ENCODE data around the gene ZNF613.

DNA sequence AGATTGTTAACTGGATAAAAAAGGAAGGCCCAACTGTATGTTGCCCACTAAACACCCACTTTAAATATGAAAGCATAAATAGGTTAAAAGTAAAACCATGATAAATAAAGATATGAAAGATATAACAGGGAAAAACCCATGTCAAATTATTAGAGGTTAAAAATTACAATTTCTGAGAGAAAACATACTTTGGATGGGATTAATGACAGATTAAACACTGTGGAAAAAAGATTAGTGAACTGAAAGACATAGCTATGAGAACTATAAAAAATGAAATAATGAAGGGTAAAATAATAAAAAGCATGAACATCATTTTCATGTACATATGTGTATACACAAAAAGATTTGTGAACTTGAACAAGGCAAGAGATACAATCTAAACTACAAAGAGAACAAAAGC is 37.3 kb upstream of the ZNF613 start:
- TF ChIP-seq, protein P1, sequence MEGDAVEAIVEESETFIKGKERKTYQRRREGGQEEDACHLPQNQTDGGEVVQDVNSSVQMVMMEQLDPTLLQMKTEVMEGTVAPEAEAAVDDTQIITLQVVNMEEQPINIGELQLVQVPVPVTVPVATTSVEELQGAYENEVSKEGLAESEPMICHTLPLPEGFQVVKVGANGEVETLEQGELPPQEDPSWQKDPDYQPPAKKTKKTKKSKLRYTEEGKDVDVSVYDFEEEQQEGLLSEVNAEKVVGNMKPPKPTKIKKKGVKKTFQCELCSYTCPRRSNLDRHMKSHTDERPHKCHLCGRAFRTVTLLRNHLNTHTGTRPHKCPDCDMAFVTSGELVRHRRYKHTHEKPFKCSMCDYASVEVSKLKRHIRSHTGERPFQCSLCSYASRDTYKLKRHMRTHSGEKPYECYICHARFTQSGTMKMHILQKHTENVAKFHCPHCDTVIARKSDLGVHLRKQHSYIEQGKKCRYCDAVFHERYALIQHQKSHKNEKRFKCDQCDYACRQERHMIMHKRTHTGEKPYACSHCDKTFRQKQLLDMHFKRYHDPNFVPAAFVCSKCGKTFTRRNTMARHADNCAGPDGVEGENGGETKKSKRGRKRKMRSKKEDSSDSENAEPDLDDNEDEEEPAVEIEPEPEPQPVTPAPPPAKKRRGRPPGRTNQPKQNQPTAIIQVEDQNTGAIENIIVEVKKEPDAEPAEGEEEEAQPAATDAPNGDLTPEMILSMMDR (conservative IDR thresholded peaks at IDR 0.05; ENCODE audit: low read depth in 2 of 2), result no peak
- TF ChIP-seq EZH2 (IDR thresholded peaks at IDR 0.05; ENCODE audit: low read depth, unreplicated experiment), result no peak
- TF ChIP-seq POLR2AphosphoS5 (IDR thresholded peaks at IDR 0.05; ENCODE audit: low read depth), result no peak
- no peak for TF ChIP-seq EZH2phosphoT487 (IDR thresholded peaks at IDR 0.05; ENCODE audit: unreplicated experiment)
- TF ChIP-seq, protein P2, sequence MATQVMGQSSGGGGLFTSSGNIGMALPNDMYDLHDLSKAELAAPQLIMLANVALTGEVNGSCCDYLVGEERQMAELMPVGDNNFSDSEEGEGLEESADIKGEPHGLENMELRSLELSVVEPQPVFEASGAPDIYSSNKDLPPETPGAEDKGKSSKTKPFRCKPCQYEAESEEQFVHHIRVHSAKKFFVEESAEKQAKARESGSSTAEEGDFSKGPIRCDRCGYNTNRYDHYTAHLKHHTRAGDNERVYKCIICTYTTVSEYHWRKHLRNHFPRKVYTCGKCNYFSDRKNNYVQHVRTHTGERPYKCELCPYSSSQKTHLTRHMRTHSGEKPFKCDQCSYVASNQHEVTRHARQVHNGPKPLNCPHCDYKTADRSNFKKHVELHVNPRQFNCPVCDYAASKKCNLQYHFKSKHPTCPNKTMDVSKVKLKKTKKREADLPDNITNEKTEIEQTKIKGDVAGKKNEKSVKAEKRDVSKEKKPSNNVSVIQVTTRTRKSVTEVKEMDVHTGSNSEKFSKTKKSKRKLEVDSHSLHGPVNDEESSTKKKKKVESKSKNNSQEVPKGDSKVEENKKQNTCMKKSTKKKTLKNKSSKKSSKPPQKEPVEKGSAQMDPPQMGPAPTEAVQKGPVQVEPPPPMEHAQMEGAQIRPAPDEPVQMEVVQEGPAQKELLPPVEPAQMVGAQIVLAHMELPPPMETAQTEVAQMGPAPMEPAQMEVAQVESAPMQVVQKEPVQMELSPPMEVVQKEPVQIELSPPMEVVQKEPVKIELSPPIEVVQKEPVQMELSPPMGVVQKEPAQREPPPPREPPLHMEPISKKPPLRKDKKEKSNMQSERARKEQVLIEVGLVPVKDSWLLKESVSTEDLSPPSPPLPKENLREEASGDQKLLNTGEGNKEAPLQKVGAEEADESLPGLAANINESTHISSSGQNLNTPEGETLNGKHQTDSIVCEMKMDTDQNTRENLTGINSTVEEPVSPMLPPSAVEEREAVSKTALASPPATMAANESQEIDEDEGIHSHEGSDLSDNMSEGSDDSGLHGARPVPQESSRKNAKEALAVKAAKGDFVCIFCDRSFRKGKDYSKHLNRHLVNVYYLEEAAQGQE (IDR thresholded peaks at IDR 0.05; ENCODE audit: unreplicated experiment), result no peak
- TF ChIP-seq CREB1 (CRISPR knock-in tag; IDR thresholded peaks at IDR 0.05; ENCODE audit: low read depth), result no peak
- no peak for TF ChIP-seq JUNB (IDR thresholded peaks at IDR 0.05; ENCODE audit: unreplicated experiment)
- TF ChIP-seq, protein P3, sequence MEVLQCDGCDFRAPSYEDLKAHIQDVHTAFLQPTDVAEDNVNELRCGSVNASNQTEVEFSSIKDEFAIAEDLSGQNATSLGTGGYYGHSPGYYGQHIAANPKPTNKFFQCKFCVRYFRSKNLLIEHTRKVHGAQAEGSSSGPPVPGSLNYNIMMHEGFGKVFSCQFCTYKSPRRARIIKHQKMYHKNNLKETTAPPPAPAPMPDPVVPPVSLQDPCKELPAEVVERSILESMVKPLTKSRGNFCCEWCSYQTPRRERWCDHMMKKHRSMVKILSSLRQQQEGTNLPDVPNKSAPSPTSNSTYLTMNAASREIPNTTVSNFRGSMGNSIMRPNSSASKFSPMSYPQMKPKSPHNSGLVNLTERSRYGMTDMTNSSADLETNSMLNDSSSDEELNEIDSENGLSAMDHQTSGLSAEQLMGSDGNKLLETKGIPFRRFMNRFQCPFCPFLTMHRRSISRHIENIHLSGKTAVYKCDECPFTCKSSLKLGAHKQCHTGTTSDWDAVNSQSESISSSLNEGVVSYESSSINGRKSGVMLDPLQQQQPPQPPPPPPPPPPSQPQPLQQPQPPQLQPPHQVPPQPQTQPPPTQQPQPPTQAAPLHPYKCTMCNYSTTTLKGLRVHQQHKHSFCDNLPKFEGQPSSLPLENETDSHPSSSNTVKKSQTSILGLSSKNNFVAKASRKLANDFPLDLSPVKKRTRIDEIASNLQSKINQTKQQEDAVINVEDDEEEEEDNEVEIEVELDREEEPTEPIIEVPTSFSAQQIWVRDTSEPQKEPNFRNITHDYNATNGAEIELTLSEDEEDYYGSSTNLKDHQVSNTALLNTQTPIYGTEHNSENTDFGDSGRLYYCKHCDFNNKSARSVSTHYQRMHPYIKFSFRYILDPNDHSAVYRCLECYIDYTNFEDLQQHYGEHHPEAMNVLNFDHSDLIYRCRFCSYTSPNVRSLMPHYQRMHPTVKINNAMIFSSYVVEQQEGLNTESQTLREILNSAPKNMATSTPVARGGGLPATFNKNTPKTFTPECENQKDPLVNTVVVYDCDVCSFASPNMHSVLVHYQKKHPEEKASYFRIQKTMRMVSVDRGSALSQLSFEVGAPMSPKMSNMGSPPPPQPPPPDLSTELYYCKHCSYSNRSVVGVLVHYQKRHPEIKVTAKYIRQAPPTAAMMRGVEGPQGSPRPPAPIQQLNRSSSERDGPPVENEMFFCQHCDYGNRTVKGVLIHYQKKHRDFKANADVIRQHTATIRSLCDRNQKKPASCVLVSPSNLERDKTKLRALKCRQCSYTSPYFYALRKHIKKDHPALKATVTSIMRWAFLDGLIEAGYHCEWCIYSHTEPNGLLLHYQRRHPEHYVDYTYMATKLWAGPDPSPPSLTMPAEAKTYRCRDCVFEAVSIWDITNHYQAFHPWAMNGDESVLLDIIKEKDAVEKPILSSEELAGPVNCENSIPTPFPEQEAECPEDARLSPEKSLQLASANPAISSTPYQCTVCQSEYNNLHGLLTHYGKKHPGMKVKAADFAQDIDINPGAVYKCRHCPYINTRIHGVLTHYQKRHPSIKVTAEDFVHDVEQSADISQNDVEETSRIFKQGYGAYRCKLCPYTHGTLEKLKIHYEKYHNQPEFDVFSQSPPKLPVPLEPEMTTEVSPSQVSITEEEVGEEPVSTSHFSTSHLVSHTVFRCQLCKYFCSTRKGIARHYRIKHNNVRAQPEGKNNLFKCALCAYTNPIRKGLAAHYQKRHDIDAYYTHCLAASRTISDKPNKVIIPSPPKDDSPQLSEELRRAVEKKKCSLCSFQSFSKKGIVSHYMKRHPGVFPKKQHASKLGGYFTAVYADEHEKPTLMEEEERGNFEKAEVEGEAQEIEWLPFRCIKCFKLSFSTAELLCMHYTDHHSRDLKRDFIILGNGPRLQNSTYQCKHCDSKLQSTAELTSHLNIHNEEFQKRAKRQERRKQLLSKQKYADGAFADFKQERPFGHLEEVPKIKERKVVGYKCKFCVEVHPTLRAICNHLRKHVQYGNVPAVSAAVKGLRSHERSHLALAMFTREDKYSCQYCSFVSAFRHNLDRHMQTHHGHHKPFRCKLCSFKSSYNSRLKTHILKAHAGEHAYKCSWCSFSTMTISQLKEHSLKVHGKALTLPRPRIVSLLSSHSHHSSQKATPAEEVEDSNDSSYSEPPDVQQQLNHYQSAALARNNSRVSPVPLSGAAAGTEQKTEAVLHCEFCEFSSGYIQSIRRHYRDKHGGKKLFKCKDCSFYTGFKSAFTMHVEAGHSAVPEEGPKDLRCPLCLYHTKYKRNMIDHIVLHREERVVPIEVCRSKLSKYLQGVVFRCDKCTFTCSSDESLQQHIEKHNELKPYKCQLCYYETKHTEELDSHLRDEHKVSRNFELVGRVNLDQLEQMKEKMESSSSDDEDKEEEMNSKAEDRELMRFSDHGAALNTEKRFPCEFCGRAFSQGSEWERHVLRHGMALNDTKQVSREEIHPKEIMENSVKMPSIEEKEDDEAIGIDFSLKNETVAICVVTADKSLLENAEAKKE (CRISPR knock-in tag; IDR thresholded peaks at IDR 0.05), result no peak
